Measurements from ENCODE around the gene HSFX1. TPM values are rescaled to one million over a fixed set of nuclear protein-coding genes. Genes with fewer than 3 reads are reported as not detected.

Gene HSFX1
- total RNA-seq, 1 experiment from 2014 or later = 0.55 TPM

- Mint-ChIP-seq H3K27me3 (ENCODE audit: low read depth) (peaks cover 9% of the 10 kb centered on the region), H3K27ac (no peak overlapping the region), H3K4me3 (no peak overlapping the region), H3K36me3 (ENCODE audit: insufficient read depth in 1 of 3, low read depth in 3 of 3) (peaks cover 0 to 5% (median 0%) of the 10 kb centered on the region in 3 experiments; a peak in 3 of 7 replicates), H3K9me3 (peaks cover 66 to 70% of the 10 kb centered on the region in 2 experiments), H3K4me1 (no peaks in the 10 kb centered on the region)
- H2BK12ac ChIP-seq (ENCODE audit: insufficient read length, low read depth, low read length) = no peak overlapping the region
- no peaks in the 10 kb centered on the region for H3K27me3 ChIP-seq (ENCODE audit: insufficient read depth, low read length)
- H3K23me2 ChIP-seq (ENCODE audit: insufficient read length, low read depth, low read length, poor library complexity, severe bottlenecking) = no peaks in the 10 kb centered on the region
- no peaks in the 10 kb centered on the region for H3K79me1 ChIP-seq (ENCODE audit: insufficient read depth, low read depth, low read length, poor library complexity, severe bottlenecking)
- no peaks in the 10 kb centered on the region for H4K20me1 ChIP-seq (ENCODE audit: control insufficient read depth, insufficient read depth, insufficient read length)
- no peak overlapping the region for H2AFZ ChIP-seq (ENCODE audit: low read length)
- no peaks in the 10 kb centered on the region for H3K79me2 ChIP-seq (ENCODE audit: insufficient read depth, low read length)
- no peak overlapping the region for H3K18ac ChIP-seq (ENCODE audit: insufficient read length, low read depth, low read length)
- no peak overlapping the region for H2BK120ac ChIP-seq (ENCODE audit: low read depth, low read length, poor library complexity, severe bottlenecking)
- no peak overlapping the region for H2BK15ac ChIP-seq (ENCODE audit: low read depth, low read length)
- H2BK20ac ChIP-seq (ENCODE audit: low read depth, low read length, poor library complexity, severe bottlenecking) = no peak overlapping the region
- H3K9ac ChIP-seq (ENCODE audit: extremely low read depth, insufficient read length, low read length) = no peak overlapping the region
- H3T11ph ChIP-seq (ENCODE audit: low read length) = no peak overlapping the region
- no peak overlapping the region for H3K56ac ChIP-seq (ENCODE audit: insufficient read length, low read depth, low read length)
- H2AK5ac ChIP-seq (ENCODE audit: insufficient read length, low read length) = no peak overlapping the region
- H4K91ac ChIP-seq (ENCODE audit: insufficient read length, low read depth, low read length) = no peak overlapping the region
- DNase-seq = no peak
- H4K8ac ChIP-seq (replicated peaks; ENCODE audit: insufficient read length, low read depth, low read length) = no peak overlapping the region
- no peak overlapping the region for H2BK5ac ChIP-seq (ENCODE audit: insufficient read length, low read length)
- H3K23ac ChIP-seq (ENCODE audit: insufficient read length, low read depth, low read length) = no peak overlapping the region
- no peak overlapping the region for H3K4ac ChIP-seq (ENCODE audit: low read depth, low read length)
- H3K14ac ChIP-seq (ENCODE audit: insufficient read depth, low read length) = no peak overlapping the region
- H3K9me3 ChIP-seq (ENCODE audit: control insufficient read depth, low read depth, low read length) = peaks cover 29% of the 10 kb centered on the region
- H4K5ac ChIP-seq (ENCODE audit: insufficient read length, low read depth, low read length) = no peak overlapping the region
- H3K4me2 ChIP-seq (ENCODE audit: insufficient read depth, insufficient read length, low read length) = no peak overlapping the region
- H3K27ac ChIP-seq (ENCODE audit: insufficient read length, low read depth, low read length) = no peak overlapping the region
- no peaks in the 10 kb centered on the region for H3K4me1 ChIP-seq (ENCODE audit: insufficient read depth, low read length)
- no peak for TF ChIP-seq CTCF (conservative IDR thresholded peaks at IDR 0.05)
- WGBS (ENCODE audit: extremely low coverage, insufficient read length, low lambda C conversion rate) = no CpG with 5 or more reads among the region's 7 CpGs
Observed at GRCh38 chrX:149759824-149760223, 14.0 kb upstream of the HSFX1 start.

Measured in H9 (cell line).